Measurements from ENCODE around the gene NAALADL2.

Gene NAALADL2

GRCh38 chr3:175297216-175297615 is 438.1 kb downstream of the NAALADL2 start:
- H3K27ac ChIP-seq: no peak overlapping the region
- TF ChIP-seq CTCF (conservative IDR thresholded peaks at IDR 0.05) (no peak), ZFX (IDR thresholded peaks at IDR 0.05) (no peak)

GRCh38 chr3:175301741-175302140 is 442.6 kb downstream of the NAALADL2 start:
- H3K27ac ChIP-seq: no peak overlapping the region
- no peak for TF ChIP-seq ZFX (IDR thresholded peaks at IDR 0.05)
- no peak for TF ChIP-seq CTCF (conservative IDR thresholded peaks at IDR 0.05)

GRCh38 chr3:175304404-175304803 is 445.3 kb downstream of the NAALADL2 start:
- TF ChIP-seq ZFX (IDR thresholded peaks at IDR 0.05) (no peak), CTCF (conservative IDR thresholded peaks at IDR 0.05) (no peak)
- no peak overlapping the region for H3K27ac ChIP-seq

GRCh38 chr3:175307642-175308041 is 448.5 kb downstream of the NAALADL2 start:
- TF ChIP-seq CTCF (conservative IDR thresholded peaks at IDR 0.05) (no peak), ZFX (IDR thresholded peaks at IDR 0.05) (no peak)
- no peak overlapping the region for H3K27ac ChIP-seq

- TF ChIP-seq ZFX (IDR thresholded peaks at IDR 0.05) (no peak), CTCF (conservative IDR thresholded peaks at IDR 0.05) (no peak)
- no peak overlapping the region; the same call in 1 of the 2 replicates for H3K27ac ChIP-seq
Observed at GRCh38 chr3:175308097-175308496, 449.0 kb downstream of the NAALADL2 start.

GRCh38 chr3:175310046-175310445 is 450.9 kb downstream of the NAALADL2 start:
- no peak for TF ChIP-seq CTCF (conservative IDR thresholded peaks at IDR 0.05)
- no peak for TF ChIP-seq ZFX (IDR thresholded peaks at IDR 0.05)
- H3K27ac ChIP-seq: no peak overlapping the region

GRCh38 chr3:175311404-175311803 is 452.3 kb downstream of the NAALADL2 start:
- TF ChIP-seq ZFX (IDR thresholded peaks at IDR 0.05) (no peak), CTCF (conservative IDR thresholded peaks at IDR 0.05) (no peak)
- no peak overlapping the region for H3K27ac ChIP-seq
